Measurements from ENCODE around the gene PPM1M.

The PPM1M gene

GRCh38 chr3:52245322-52246263 lies at the start of gene PPM1M:
PPM1M (plus strand) TSS chr3:52245759; CDS start chr3:52245825, 66 bp downstream.
- peak within 1 kb of the TSS; percentile 80 to 83 (median 83) for H3K4me3 Mint-ChIP-seq
- peaks cover 5% of the 10 kb centered on the region for H3K4me1 Mint-ChIP-seq
- peaks cover 12% of the 10 kb centered on the region for H3K36me3 Mint-ChIP-seq (ENCODE audit: low read depth)
- H3K27ac Mint-ChIP-seq: peak within 1 kb of the TSS in 2 of 3 experiments; percentile 30 to 44
- TF ChIP-seq, protein P1, sequence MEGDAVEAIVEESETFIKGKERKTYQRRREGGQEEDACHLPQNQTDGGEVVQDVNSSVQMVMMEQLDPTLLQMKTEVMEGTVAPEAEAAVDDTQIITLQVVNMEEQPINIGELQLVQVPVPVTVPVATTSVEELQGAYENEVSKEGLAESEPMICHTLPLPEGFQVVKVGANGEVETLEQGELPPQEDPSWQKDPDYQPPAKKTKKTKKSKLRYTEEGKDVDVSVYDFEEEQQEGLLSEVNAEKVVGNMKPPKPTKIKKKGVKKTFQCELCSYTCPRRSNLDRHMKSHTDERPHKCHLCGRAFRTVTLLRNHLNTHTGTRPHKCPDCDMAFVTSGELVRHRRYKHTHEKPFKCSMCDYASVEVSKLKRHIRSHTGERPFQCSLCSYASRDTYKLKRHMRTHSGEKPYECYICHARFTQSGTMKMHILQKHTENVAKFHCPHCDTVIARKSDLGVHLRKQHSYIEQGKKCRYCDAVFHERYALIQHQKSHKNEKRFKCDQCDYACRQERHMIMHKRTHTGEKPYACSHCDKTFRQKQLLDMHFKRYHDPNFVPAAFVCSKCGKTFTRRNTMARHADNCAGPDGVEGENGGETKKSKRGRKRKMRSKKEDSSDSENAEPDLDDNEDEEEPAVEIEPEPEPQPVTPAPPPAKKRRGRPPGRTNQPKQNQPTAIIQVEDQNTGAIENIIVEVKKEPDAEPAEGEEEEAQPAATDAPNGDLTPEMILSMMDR (IDR thresholded peaks at IDR 0.05; ENCODE audit: unreplicated experiment in 3 of 3): no peak
- no peaks in the 10 kb centered on the region for H3K9me3 Mint-ChIP-seq
- peaks cover 5% of the 10 kb centered on the region for H3K27me3 Mint-ChIP-seq (ENCODE audit: low read depth)

GRCh38 chr3:52195823-52196331 lies 49.7 kb upstream of the PPM1M start:
- TF ChIP-seq, protein P1 (IDR thresholded peaks at IDR 0.05; ENCODE audit: unreplicated experiment in 3 of 3): no peak
- Mint-ChIP-seq H3K4me3 (peak overlapping the region in 1 of 3 experiments; percentile 58), H3K9me3 (no peaks in the 10 kb centered on the region)

DNA sequence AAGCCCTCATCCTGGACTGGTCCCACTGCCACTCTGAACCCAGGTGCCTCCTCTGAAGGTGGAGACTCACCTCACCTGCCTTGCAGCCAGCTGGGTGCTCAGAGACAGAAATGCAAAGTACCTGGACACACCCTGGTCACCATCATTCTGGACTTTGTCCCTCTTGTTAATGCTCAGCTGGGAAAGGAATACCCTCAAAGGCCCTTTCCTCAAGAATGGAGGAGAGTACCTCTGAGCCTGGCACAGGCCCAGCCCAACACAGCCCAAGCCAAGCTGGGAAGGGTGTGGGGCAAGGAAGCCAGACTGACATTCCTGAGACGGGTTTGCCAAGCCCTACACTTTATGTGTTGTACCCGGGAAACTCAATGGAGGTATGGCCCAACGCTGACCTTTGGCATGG lies 48.6 kb upstream of the PPM1M start:
- Mint-ChIP-seq H3K27ac (peak overlapping the region; percentile 92 to 98 (median 96)), H3K4me1 (peaks cover 52% of the 10 kb centered on the region), H3K9me3 (no peaks in the 10 kb centered on the region), H3K27me3 (ENCODE audit: low read depth) (no peaks in the 10 kb centered on the region), H3K4me3 (peak overlapping the region; percentile 98 to 99 (median 98)), H3K36me3 (ENCODE audit: low read depth) (peaks cover 21% of the 10 kb centered on the region)
- TF ChIP-seq, protein P1 (IDR thresholded peaks at IDR 0.05; ENCODE audit: unreplicated experiment in 3 of 3): no peak

More at GRCh38 chr3:52195823-52196331, 49.7 kb upstream of the PPM1M start:
- Mint-ChIP-seq H3K27me3 (ENCODE audit: low read depth) (no peaks in the 10 kb centered on the region), H3K27ac (peak overlapping the region; percentile 79 to 98 (median 89)), H3K36me3 (ENCODE audit: low read depth) (peaks cover 12% of the 10 kb centered on the region), H3K4me1 (peaks cover 57% of the 10 kb centered on the region)

- H3K27me3 Mint-ChIP-seq (ENCODE audit: low read depth): peaks cover 2% of the 10 kb centered on the region
- H3K4me1 Mint-ChIP-seq: peaks cover 54% of the 10 kb centered on the region
- no peaks in the 10 kb centered on the region for H3K9me3 Mint-ChIP-seq
- peaks cover 26% of the 10 kb centered on the region for H3K36me3 Mint-ChIP-seq (ENCODE audit: low read depth)
- peak overlapping the region; percentile 92 to 98 (median 96) for H3K27ac Mint-ChIP-seq
- H3K4me3 Mint-ChIP-seq: peak overlapping the region; percentile 98 to 99 (median 98)
- TF ChIP-seq, protein P1 (IDR thresholded peaks at IDR 0.05; ENCODE audit: unreplicated experiment in 3 of 3): no peak
Observed at GRCh38 chr3:52197499-52197841, 48.1 kb upstream of the PPM1M start.

DNA sequence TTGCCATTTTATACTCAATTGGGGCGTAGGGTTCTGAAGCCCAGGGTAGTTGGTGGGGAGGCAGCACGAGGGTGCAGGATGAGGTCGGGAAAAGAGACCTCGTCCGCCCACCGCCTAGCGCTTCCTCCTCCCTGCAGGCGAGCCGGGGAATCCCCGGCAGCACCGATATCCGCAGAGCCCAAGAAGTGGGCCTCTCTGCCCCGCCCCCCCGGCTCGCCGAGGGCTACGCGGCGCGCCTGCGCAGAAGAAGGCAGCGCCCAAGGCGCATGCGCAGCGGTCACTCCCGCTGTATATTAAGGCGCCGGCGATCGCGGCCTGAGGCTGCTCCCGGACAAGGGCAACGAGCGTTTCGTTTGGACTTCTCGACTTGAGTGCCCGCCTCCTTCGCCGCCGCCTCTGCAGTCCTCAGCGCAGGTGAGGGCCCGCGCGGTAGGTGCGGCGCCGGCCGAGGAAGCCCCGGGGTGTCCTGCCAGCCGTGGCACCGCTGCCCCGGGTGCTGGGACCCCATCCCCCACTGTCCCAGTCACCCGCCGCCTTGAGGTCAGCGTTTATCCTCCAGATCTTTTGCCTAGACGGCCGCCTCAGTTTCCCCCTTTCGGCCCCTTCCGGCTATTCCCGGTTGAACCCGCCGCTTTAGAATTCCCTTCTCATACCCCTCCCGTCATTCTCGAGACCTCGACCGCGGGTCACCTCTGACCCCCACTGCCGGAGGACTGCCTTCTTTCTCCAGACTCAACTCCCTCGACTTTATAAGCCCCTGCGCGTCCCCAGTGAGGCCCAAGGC lies 47.5 kb upstream of the PPM1M start, which contains the start of gene ALAS1:
Gene ALAS1 (plus strand): TSS at position 319 of the 784 bp plus-strand sequence. CDS start 1,082 bp downstream, outside the sequence.
- H3K27me3 Mint-ChIP-seq (ENCODE audit: low read depth): peaks cover 3% of the 10 kb centered on the region
- peak within 1 kb of the TSS; percentile 98 to 99 (median 98) for H3K4me3 Mint-ChIP-seq
- H3K36me3 Mint-ChIP-seq (ENCODE audit: low read depth): peaks cover 29% of the 10 kb centered on the region
- TF ChIP-seq, protein P1 (IDR thresholded peaks at IDR 0.05; ENCODE audit: unreplicated experiment in 3 of 3): peak; percentile 25 to 32 (median 26)
- peaks cover 50% of the 10 kb centered on the region for H3K4me1 Mint-ChIP-seq
- H3K9me3 Mint-ChIP-seq: no peaks in the 10 kb centered on the region
- H3K27ac Mint-ChIP-seq: peak within 1 kb of the TSS; percentile 92 to 98 (median 96)
